ENCODE measurements around the gene CLEC4G.

Gene CLEC4G

GRCh38 chr19:7732045-7732444 lies at the start of gene CLEC4G:
CLEC4G (minus strand) TSS chr19:7732110; CDS start chr19:7732102, 8 bp downstream.
- Histone ChIP-seq H3K9me2 (replicated peaks; ENCODE audit: insufficient read depth, low read length) (no peaks in the 10 kb centered on the region), H3K9me3 (replicated peaks; ENCODE audit: insufficient read depth, low read length) (no peaks in the 10 kb centered on the region), H3K36me3 (replicated peaks; ENCODE audit: insufficient read depth, low read length) (no peaks in the 10 kb centered on the region), H3K4me1 (ENCODE audit: low read length) (no peaks in the 10 kb centered on the region), H3K27me3 (replicated peaks; ENCODE audit: insufficient read depth, low read length) (peaks cover 90% of the 10 kb centered on the region), H3K4me2 (ENCODE audit: low read depth, low read length) (no peak within 1 kb of the TSS), H4K20me1 (ENCODE audit: insufficient read depth, low read length) (no peaks in the 10 kb centered on the region), H3K4me3 (ENCODE audit: low read length) (no peak within 1 kb of the TSS), H3K27ac (ENCODE audit: low read length) (no peak within 1 kb of the TSS), H3F3A (ENCODE audit: insufficient read depth, low read length) (no peaks in the 10 kb centered on the region), H3K9ac (ENCODE audit: low read length) (no peak within 1 kb of the TSS), H2AFZ (ENCODE audit: low read length) (no peak within 1 kb of the TSS), H3K79me2 (ENCODE audit: low read length) (no peaks in the 10 kb centered on the region)
- TF ChIP-seq CTCF (IDR thresholded peaks at IDR 0.05; ENCODE audit: low read length) (no peak), EZH2phosphoT487 (IDR thresholded peaks at IDR 0.05; ENCODE audit: low read length) (no peak), EZH2 (optimal IDR thresholded peaks at IDR 0.05; ENCODE audit: low read depth, low read length) (no peak)
- no peak for DNase-seq

GRCh38 chr19:7781157-7781556 lies 49.2 kb upstream of the CLEC4G start:
- H3F3A ChIP-seq (ENCODE audit: insufficient read depth, low read length) = no peaks in the 10 kb centered on the region
- no peak overlapping the region for H3K4me2 ChIP-seq (ENCODE audit: low read depth, low read length)

GRCh38 chr19:7779631-7780486 lies 47.9 kb upstream of the CLEC4G start:
- no peaks in the 10 kb centered on the region for H3K36me3 ChIP-seq (replicated peaks; ENCODE audit: insufficient read depth, low read length)
- no peak overlapping the region for H3K4me2 ChIP-seq (ENCODE audit: low read depth, low read length)
- H3F3A ChIP-seq (ENCODE audit: insufficient read depth, low read length) = no peaks in the 10 kb centered on the region
- DNase-seq = no peak
- H3K9me2 ChIP-seq (replicated peaks; ENCODE audit: insufficient read depth, low read length) = no peaks in the 10 kb centered on the region
- peaks cover 96% of the 10 kb centered on the region for H3K27me3 ChIP-seq (replicated peaks; ENCODE audit: insufficient read depth, low read length)
- H3K4me1 ChIP-seq (ENCODE audit: low read length) = no peaks in the 10 kb centered on the region
- H3K9ac ChIP-seq (ENCODE audit: low read length) = no peak overlapping the region
- H4K20me1 ChIP-seq (ENCODE audit: insufficient read depth, low read length) = no peaks in the 10 kb centered on the region
- no peak overlapping the region for H3K27ac ChIP-seq (ENCODE audit: low read length)
- H2AFZ ChIP-seq (ENCODE audit: low read length) = no peak overlapping the region
- TF ChIP-seq EZH2 (optimal IDR thresholded peaks at IDR 0.05; ENCODE audit: low read depth, low read length) (no peak), CTCF (IDR thresholded peaks at IDR 0.05; ENCODE audit: low read length) (no peak), EZH2phosphoT487 (IDR thresholded peaks at IDR 0.05; ENCODE audit: low read length) (no peak)
- no peaks in the 10 kb centered on the region for H3K9me3 ChIP-seq (replicated peaks; ENCODE audit: insufficient read depth, low read length)
- no peak overlapping the region for H3K4me3 ChIP-seq (ENCODE audit: low read length)
- H3K79me2 ChIP-seq (ENCODE audit: low read length) = no peaks in the 10 kb centered on the region

More at GRCh38 chr19:7781157-7781556, 49.2 kb upstream of the CLEC4G start:
- Histone ChIP-seq H3K9me3 (replicated peaks; ENCODE audit: insufficient read depth, low read length) (no peaks in the 10 kb centered on the region), H3K36me3 (replicated peaks; ENCODE audit: insufficient read depth, low read length) (no peaks in the 10 kb centered on the region), H3K27me3 (replicated peaks; ENCODE audit: insufficient read depth, low read length) (peaks cover 96% of the 10 kb centered on the region), H3K9ac (ENCODE audit: low read length) (no peak overlapping the region), H3K27ac (ENCODE audit: low read length) (no peak overlapping the region), H3K4me3 (ENCODE audit: low read length) (no peak overlapping the region), H3K79me2 (ENCODE audit: low read length) (no peaks in the 10 kb centered on the region), H3K4me1 (ENCODE audit: low read length) (no peaks in the 10 kb centered on the region), H4K20me1 (ENCODE audit: insufficient read depth, low read length) (no peaks in the 10 kb centered on the region), H3K9me2 (replicated peaks; ENCODE audit: insufficient read depth, low read length) (no peaks in the 10 kb centered on the region), H2AFZ (ENCODE audit: low read length) (no peak overlapping the region)
- no peak for DNase-seq
- no peak for TF ChIP-seq EZH2phosphoT487 (IDR thresholded peaks at IDR 0.05; ENCODE audit: low read length)
- TF ChIP-seq CTCF (IDR thresholded peaks at IDR 0.05; ENCODE audit: low read length) = no peak
- TF ChIP-seq EZH2 (optimal IDR thresholded peaks at IDR 0.05; ENCODE audit: low read depth, low read length) = no peak
